GM12878 (cell line): Measurements from ENCODE around the gene BTG4. TPM values are rescaled to one million over a fixed set of nuclear protein-coding genes. Genes with fewer than 3 reads are reported as not detected.

Experiments
- ATAC-seq: fragments of 200-7000 bp; cut with Tn5 transposase; 3 replicates; pipeline ENCODE4 v1.9.1; 2020; ENCODE audit warnings: mild to moderate bottlenecking, moderate library complexity
- BruUV-seq: library from RNA; stranded (reverse); fragments of 400-500 nt; replicated peaks from 2 replicates; lab custom pipeline; 2021; lab: Mats Ljungman, UMichigan
- CTCF ChIA-PET: fragments of 300-600 bp; sonication (Branson Sonifier 250); formaldehyde crosslinking; extraction: SDS; loops from one replicate; lab custom pipeline; 2021; ENCODE audit warnings: inconsistent platforms; lab: Yijun Ruan, JAX
- POLR2A ChIA-PET: fragments of 350-600 bp; formaldehyde crosslinking; extraction: SDS; loops from one replicate; lab custom pipeline; 2021; ENCODE audit warnings: inconsistent platforms; lab: Charles Lee
- RAD21 ChIA-PET: fragments of 300-600 bp; sonication (Branson Sonifier 250); formaldehyde crosslinking; loops from one replicate; lab custom pipeline; 2023; ENCODE audit warnings: antibody characterized with exemption; ENCODE audit not compliant: unreplicated experiment; lab: Charles Lee
- SMC1A ChIA-PET: fragments of 300-600 bp; sonication (Branson Sonifier 250); formaldehyde crosslinking; loops from one replicate; lab custom pipeline; 2023; ENCODE audit not compliant: unreplicated experiment, uncharacterized antibody; lab: Charles Lee
- DNase-seq: peaks from one replicate; pipeline ENCODE4 v3.0.0-alpha.2; 2011; ENCODE audit warnings: low read depth, low spot score
- FAIRE-seq: peaks from 3 replicates; lab custom pipeline; 2011; peaks lifted over from hg19 to GRCh38; lab: Jason Lieb, UNC
- H2AFZ ChIP-seq: 2 replicates; pipeline ENCODE4 v1.6.0; 2011; ENCODE audit warnings: low read depth, low read length, control low read depth; ENCODE audit not compliant: control insufficient read depth
- H3K27ac ChIP-seq: 2 replicates; pipeline ENCODE4 v1.5.1; 2011; ENCODE audit warnings: control low read depth; ENCODE audit not compliant: control insufficient read depth, insufficient read depth
- H3K27me3 ChIP-seq, 2 experiments: replicated peaks in 1 of 2; 2 replicates each; pipeline versions ENCODE4 v1.6.0 to v1.6.1; 2011; ENCODE audit warnings: low read length in 1 of 2; ENCODE audit not compliant: control insufficient read depth in 2 of 2, insufficient read depth in 2 of 2
- H3K36me3 ChIP-seq, 2 experiments: 2 replicates each; pipeline ENCODE4 v1.5.1; 2011; ENCODE audit warnings: low read length in 1 of 2; ENCODE audit not compliant: control insufficient read depth in 2 of 2, insufficient read depth in 2 of 2
- H3K4me1 ChIP-seq: 2 replicates; pipeline ENCODE4 v1.6.1; 2011; ENCODE audit warnings: mild to moderate bottlenecking, low read length, moderate library complexity, mixed read lengths; ENCODE audit not compliant: control insufficient read depth, insufficient read depth
- H3K4me2 ChIP-seq: 2 replicates; pipeline ENCODE4 v1.6.0; 2011; ENCODE audit warnings: control low read depth; ENCODE audit not compliant: control insufficient read depth, insufficient read depth
- H3K4me3 ChIP-seq: fragments of 200-600 bp; sonication (generic); 2 replicates; pipeline ENCODE4 v1.5.1; 2016
- H3K79me2 ChIP-seq: 2 replicates; pipeline ENCODE4 v1.6.0; 2011; ENCODE audit warnings: low read length; ENCODE audit not compliant: control insufficient read depth, insufficient read depth
- H3K9ac ChIP-seq: 2 replicates; pipeline ENCODE4 v1.8.0; 2011; ENCODE audit warnings: low read length, control low read depth, mixed read lengths; ENCODE audit not compliant: control insufficient read depth, insufficient read depth
- H3K9me3 ChIP-seq: replicated peaks from 3 replicates; pipeline ENCODE4 v1.5.1; 2011; ENCODE audit warnings: mild to moderate bottlenecking, low read length; ENCODE audit not compliant: control insufficient read depth, insufficient read depth
- H4K20me1 ChIP-seq: 2 replicates; pipeline ENCODE4 v1.6.0; 2011; ENCODE audit not compliant: control insufficient read depth, insufficient read depth
- BRCA1 ChIP-seq: IDR thresholded peaks from 2 replicates; pipeline ENCODE4 v1.6.1; 2011; ENCODE audit warnings: low read depth, low read length, improper control_type of control experiment
- POU2F2 ChIP-seq: IDR thresholded peaks from 3 replicates; pipeline ENCODE4 v1.6.1; 2011; ENCODE audit warnings: low read depth, mild to moderate bottlenecking, low read length, borderline replicate concordance
- RAD51 ChIP-seq: fragments of 450-650 bp; IDR thresholded peaks from 2 replicates; pipeline ENCODE4 v1.6.1; 2016; ENCODE audit warnings: moderate library complexity, mild to moderate bottlenecking, inconsistent platforms
- WGBS: methylation state at CpG from one replicate; pipeline ENCODE4 v1.1.6; 2016; ENCODE audit warnings: low lambda C conversion rate; ENCODE audit not compliant: insufficient replicate concordance, insufficient coverage; ENCODE audit errors: missing lambda C conversion rate; 5-methylcytosine and 5-hydroxymethylcytosine counted together
- in situ Hi-C: fragments of 300-500 bp; cut with MboI; formaldehyde crosslinking; loops from 9 replicates; pipeline ENCODE4 v1.14.3; 2018; ENCODE audit warnings: mixed read lengths
- intact Hi-C: fragments of 100-400 bp; cut with micrococcal nuclease; formaldehyde crosslinking; loops from one replicate; pipeline ENCODE4 v1.14.2; 2022; ENCODE audit not compliant: unreplicated experiment
- polyA plus RNA-seq, 11 experiments: library from polyadenylated mRNA; depleted of rRNA in 4 of 11; unstranded in 6 of 11; stranded (reverse) in 5 of 11; fragments of >200 nt; fragmentation: Nextera tagmentation in 4 of 11; fragmentation: Illumina TruSeq in 1 of 11; extraction: Ambion mirVana in 4 of 11; extraction: Trizol in 1 of 11; gene quantifications; 1 replicate in 1 of 11; 2 replicates in 10 of 11; pipeline versions ENCODE4 v1.2.1 to v1.2.3, GENCODE V29; 2011 to 2016; ENCODE audit warnings: inconsistent platforms in 2 of 11, missing spikeins in 2 of 11, low read depth in 1 of 11
- total RNA-seq, 4 experiments: library from RNA; depleted of rRNA in 3 of 4; stranded (reverse); fragments of >200 nt in 3 of 4; fragmentation: Illumina TruSeq in 1 of 4; extraction: Trizol in 1 of 4; gene quantifications; 2 replicates each; pipeline versions ENCODE4 v1.2.1 to v1.2.3, GENCODE V29; 2013 to 2021
- TF ChIP-seq, protein P1 (sequence below): fragments of 150-350 bp; IDR thresholded peaks from 2 replicates; pipeline ENCODE4 v1.6.1; 2014; ENCODE audit warnings: mild to moderate bottlenecking, low read depth, low read length
- TF ChIP-seq, protein P2 (sequence below): IDR thresholded peaks from 2 replicates; pipeline ENCODE4 v1.6.1; 2012; ENCODE audit warnings: mild to moderate bottlenecking, low read depth, low read length
- TF ChIP-seq, protein P3 (sequence below): fragments of 450-650 bp; conservative IDR thresholded peaks from 2 replicates; pipeline ENCODE4 v1.6.1; 2017; ENCODE audit warnings: mild to moderate bottlenecking, moderate library complexity
- TF ChIP-seq, protein P4 (sequence below): IDR thresholded peaks from 2 replicates; pipeline ENCODE4 v1.6.1; 2011; ENCODE audit warnings: low read depth, low read length, improper control_type of control experiment, borderline replicate concordance
- TF ChIP-seq, protein P5 (sequence below): IDR thresholded peaks from 2 replicates; pipeline ENCODE4 v1.6.1; 2011; ENCODE audit warnings: borderline replicate concordance, low read depth, mild to moderate bottlenecking, moderate library complexity, mixed read lengths, low read length; ENCODE audit not compliant: insufficient read depth; ENCODE audit errors: extremely low read length
- TF ChIP-seq, protein P6 (sequence below): fragments of 450-650 bp; IDR thresholded peaks from 2 replicates; pipeline ENCODE4 v1.6.1; 2016; ENCODE audit warnings: mild to moderate bottlenecking

The BTG4 gene
- total and polyA plus RNA-seq, 10 of the 15 experiments (the other 5 are each of a cell fraction or from before 2014, with no cell fraction given), result 0.14 TPM; not detected in 9

DNA sequence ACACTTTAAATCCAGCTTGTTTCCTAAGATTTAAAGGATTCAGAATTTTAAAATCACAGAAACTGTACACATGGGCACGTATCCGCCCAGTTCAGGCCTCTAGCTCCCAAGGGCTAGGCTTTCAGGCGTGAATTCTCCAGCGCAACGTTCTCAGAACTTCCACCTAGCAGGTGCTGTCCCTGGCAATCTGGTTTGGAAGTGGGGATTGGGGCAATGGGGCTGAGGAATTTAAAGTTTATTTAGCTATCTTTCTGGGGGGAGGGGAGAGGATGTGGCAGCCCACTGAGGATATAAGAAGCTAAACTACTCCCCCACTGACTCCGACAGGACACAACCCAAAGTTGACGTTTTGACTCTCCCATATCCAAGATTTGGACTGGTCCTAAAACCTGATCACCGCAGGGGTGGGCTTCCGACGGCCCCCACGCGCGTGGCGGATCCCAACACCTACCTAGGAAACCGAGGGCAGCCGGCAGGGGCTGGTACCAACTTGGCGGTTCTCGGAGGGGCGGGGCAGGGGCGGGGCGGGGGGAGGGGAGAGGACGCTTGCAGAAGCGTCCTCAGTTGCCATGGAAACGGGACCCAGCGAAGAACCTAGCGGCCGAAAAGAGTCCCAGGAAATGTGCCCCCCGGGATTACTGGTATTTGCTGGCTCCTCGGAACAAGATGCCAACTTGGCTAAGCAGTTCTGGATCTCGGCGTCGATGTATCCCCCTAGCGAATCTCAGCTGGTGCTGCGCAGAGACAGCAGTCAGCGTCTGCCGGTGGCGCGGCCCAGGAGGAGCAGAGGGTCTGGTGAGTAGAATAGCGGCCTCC, 2.2 kb upstream of the BTG4 start, which contains the start of gene HOATZ:
Gene HOATZ (plus strand): TSS at position 563 of the 816 bp plus-strand sequence. CDS start 7 bp downstream, at position 570.
- Histone ChIP-seq H3K79me2 (no peaks in the 10 kb centered on the region), H3K27me3 (peaks cover 2 to 10% of the 10 kb centered on the region in 2 experiments; a peak in 3 of 4 replicates), H3K4me2 (no peak within 1 kb of the TSS), H3K4me1 (no peaks in the 10 kb centered on the region), H3K36me3 (no peaks in the 10 kb centered on the region), H4K20me1 (no peaks in the 10 kb centered on the region), H3K27ac (no peak within 1 kb of the TSS), H3K4me3 (no peak within 1 kb of the TSS), H2AFZ (no peak within 1 kb of the TSS), H3K9ac (no peak within 1 kb of the TSS), H3K9me3 (no peaks in the 10 kb centered on the region)
- no peak for FAIRE-seq
- 35% methylated on average over 36 of the region's 39 CpGs for WGBS
- TF ChIP-seq, protein P1, sequence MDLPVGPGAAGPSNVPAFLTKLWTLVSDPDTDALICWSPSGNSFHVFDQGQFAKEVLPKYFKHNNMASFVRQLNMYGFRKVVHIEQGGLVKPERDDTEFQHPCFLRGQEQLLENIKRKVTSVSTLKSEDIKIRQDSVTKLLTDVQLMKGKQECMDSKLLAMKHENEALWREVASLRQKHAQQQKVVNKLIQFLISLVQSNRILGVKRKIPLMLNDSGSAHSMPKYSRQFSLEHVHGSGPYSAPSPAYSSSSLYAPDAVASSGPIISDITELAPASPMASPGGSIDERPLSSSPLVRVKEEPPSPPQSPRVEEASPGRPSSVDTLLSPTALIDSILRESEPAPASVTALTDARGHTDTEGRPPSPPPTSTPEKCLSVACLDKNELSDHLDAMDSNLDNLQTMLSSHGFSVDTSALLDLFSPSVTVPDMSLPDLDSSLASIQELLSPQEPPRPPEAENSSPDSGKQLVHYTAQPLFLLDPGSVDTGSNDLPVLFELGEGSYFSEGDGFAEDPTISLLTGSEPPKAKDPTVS, result no peak
- no peak for TF ChIP-seq RAD51
- no peak for TF ChIP-seq BRCA1
- TF ChIP-seq, protein P2, sequence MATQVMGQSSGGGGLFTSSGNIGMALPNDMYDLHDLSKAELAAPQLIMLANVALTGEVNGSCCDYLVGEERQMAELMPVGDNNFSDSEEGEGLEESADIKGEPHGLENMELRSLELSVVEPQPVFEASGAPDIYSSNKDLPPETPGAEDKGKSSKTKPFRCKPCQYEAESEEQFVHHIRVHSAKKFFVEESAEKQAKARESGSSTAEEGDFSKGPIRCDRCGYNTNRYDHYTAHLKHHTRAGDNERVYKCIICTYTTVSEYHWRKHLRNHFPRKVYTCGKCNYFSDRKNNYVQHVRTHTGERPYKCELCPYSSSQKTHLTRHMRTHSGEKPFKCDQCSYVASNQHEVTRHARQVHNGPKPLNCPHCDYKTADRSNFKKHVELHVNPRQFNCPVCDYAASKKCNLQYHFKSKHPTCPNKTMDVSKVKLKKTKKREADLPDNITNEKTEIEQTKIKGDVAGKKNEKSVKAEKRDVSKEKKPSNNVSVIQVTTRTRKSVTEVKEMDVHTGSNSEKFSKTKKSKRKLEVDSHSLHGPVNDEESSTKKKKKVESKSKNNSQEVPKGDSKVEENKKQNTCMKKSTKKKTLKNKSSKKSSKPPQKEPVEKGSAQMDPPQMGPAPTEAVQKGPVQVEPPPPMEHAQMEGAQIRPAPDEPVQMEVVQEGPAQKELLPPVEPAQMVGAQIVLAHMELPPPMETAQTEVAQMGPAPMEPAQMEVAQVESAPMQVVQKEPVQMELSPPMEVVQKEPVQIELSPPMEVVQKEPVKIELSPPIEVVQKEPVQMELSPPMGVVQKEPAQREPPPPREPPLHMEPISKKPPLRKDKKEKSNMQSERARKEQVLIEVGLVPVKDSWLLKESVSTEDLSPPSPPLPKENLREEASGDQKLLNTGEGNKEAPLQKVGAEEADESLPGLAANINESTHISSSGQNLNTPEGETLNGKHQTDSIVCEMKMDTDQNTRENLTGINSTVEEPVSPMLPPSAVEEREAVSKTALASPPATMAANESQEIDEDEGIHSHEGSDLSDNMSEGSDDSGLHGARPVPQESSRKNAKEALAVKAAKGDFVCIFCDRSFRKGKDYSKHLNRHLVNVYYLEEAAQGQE, result no peak
- TF ChIP-seq, protein P3, sequence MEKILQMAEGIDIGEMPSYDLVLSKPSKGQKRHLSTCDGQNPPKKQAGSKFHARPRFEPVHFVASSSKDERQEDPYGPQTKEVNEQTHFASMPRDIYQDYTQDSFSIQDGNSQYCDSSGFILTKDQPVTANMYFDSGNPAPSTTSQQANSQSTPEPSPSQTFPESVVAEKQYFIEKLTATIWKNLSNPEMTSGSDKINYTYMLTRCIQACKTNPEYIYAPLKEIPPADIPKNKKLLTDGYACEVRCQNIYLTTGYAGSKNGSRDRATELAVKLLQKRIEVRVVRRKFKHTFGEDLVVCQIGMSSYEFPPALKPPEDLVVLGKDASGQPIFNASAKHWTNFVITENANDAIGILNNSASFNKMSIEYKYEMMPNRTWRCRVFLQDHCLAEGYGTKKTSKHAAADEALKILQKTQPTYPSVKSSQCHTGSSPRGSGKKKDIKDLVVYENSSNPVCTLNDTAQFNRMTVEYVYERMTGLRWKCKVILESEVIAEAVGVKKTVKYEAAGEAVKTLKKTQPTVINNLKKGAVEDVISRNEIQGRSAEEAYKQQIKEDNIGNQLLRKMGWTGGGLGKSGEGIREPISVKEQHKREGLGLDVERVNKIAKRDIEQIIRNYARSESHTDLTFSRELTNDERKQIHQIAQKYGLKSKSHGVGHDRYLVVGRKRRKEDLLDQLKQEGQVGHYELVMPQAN, result no peak
- TF ChIP-seq, protein P4, sequence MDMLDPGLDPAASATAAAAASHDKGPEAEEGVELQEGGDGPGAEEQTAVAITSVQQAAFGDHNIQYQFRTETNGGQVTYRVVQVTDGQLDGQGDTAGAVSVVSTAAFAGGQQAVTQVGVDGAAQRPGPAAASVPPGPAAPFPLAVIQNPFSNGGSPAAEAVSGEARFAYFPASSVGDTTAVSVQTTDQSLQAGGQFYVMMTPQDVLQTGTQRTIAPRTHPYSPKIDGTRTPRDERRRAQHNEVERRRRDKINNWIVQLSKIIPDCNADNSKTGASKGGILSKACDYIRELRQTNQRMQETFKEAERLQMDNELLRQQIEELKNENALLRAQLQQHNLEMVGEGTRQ, result no peak
- TF ChIP-seq, protein P5, sequence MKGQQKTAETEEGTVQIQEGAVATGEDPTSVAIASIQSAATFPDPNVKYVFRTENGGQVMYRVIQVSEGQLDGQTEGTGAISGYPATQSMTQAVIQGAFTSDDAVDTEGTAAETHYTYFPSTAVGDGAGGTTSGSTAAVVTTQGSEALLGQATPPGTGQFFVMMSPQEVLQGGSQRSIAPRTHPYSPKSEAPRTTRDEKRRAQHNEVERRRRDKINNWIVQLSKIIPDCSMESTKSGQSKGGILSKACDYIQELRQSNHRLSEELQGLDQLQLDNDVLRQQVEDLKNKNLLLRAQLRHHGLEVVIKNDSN, result no peak
- TF ChIP-seq, protein P6, sequence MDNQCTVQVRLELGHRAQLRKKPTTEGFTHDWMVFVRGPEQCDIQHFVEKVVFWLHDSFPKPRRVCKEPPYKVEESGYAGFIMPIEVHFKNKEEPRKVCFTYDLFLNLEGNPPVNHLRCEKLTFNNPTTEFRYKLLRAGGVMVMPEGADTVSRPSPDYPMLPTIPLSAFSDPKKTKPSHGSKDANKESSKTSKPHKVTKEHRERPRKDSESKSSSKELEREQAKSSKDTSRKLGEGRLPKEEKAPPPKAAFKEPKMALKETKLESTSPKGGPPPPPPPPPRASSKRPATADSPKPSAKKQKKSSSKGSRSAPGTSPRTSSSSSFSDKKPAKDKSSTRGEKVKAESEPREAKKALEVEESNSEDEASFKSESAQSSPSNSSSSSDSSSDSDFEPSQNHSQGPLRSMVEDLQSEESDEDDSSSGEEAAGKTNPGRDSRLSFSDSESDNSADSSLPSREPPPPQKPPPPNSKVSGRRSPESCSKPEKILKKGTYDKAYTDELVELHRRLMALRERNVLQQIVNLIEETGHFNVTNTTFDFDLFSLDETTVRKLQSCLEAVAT, result no peak
- TF ChIP-seq POU2F2, result no peak
- in situ Hi-C loops, result no loop called here
- ChIA-PET CTCF (no interaction called here), SMC1A (interaction anchor here (0.6 to 1.4 kb wide), 2 partner anchors 12 to 14 kb away, joined by 3 to 4 read pairs; no protein-coding TSS in a partner anchor), RAD21 (interaction anchor here (0.9 kb wide), 1 partner anchor 234 kb away, joined by 3 read pairs; no protein-coding TSS in a partner anchor), POLR2A (interaction anchor here (0.9 kb wide), 1 partner anchor 19 kb away, joined by 4 read pairs; no protein-coding TSS in a partner anchor)
- BruUV-seq, result no TSS peak
- no peak for DNase-seq
- intact Hi-C loops, result no loop called here
- 0 out of 3 replicates have a peak, but pooled peaks have one; percentile 31 for ATAC-seq
